Activated T-cell treated with anti-CD3 and anti-CD28 coated beads, Interleukin-2, amount 50 U/mL, for 24 hours (primary cell): ENCODE results near the gene LPCAT3.
"Not testable (repeated sequence)": the region's sequence is repeated elsewhere in the genome, so short reads cannot be mapped to it uniquely, and the experiment has no call there.

Source experiments
- DNase-seq: peaks from one replicate; pipeline ENCODE4 v3.0.0-alpha.2; 2020
- H3K27ac Mint-ChIP-seq: 2 replicates; pipeline ENCODE4 v1.8.0; 2020; ENCODE audit warnings: mild to moderate bottlenecking, mixed read lengths
- H3K27me3 Mint-ChIP-seq: 2 replicates; pipeline ENCODE4 v1.8.0; 2020; ENCODE audit warnings: mixed read lengths
- H3K36me3 Mint-ChIP-seq: 2 replicates; pipeline ENCODE4 v1.8.0; 2020; ENCODE audit warnings: low read depth, mixed read lengths
- H3K4me1 Mint-ChIP-seq: 2 replicates; pipeline ENCODE4 v1.8.0; 2020; ENCODE audit warnings: low read depth, mixed read lengths
- H3K4me3 Mint-ChIP-seq: 2 replicates; pipeline ENCODE4 v1.8.0; 2020; ENCODE audit warnings: mild to moderate bottlenecking, moderate library complexity, mixed read lengths
- H3K9me3 Mint-ChIP-seq: 2 replicates; pipeline ENCODE4 v1.8.0; 2020; ENCODE audit warnings: mixed read lengths

The LPCAT3 gene

DNA sequence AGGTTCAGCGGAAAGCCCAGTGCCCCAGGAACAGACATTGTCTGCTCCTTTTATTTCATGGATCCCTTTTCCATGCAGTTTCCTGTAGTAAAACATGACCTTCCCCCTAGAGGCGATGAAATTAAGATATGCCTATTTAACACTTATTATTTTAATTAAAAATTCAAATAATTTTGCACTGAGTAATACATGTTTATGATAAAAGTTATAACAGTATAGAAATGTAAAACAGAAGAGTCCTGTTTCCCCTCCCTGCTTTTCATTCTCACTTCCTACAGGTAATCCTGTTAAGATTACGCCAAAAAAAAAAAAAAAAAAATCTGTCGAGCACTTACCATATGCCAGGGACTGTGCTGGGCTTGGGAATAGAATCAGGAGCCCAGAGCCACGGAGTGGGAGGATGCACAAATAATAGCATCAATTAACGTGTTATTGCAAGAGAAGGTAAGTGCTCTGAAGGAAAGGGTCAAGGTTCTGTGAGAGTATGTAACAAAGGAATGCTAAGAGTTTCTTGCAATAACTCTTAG is 830 bp upstream of the LPCAT3 start:
- no peak for DNase-seq
- Mint-ChIP-seq H3K27me3 (no peaks in the 10 kb centered on the region), H3K9me3 (no peaks in the 10 kb centered on the region), H3K4me1 (peaks cover 30% of the 10 kb centered on the region), H3K27ac (peak overlapping the region; percentile 97), H3K4me3 (peak overlapping the region; percentile 88), H3K36me3 (peaks cover 31% of the 10 kb centered on the region)

DNA sequence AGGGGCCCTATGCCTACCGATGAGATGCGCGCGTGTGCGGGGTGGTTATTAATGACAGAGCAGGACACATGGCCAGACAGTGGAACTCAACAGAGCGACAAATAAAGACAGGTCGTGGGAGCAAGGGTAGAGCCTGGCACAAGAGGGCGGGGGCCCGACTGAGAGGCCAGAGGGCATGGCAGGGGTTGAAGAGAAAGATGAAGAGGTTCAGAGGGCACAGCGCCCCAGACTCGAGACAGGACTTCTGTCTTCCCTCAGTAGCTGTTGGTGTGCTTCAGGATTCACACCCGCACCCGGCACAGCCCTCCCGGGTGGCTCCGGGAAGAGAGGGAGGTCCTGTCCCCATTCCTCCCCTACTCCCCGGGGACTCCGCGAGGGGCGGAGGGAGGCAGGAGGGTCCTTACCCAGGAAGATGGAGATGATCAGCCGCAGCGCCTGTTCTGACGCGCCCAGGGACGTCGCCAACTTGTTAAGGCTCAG is 366 bp downstream of the LPCAT3 start:
- peaks cover 39% of the 10 kb centered on the region for H3K4me1 Mint-ChIP-seq
- H3K9me3 Mint-ChIP-seq, result no peaks in the 10 kb centered on the region
- H3K27me3 Mint-ChIP-seq, result no peaks in the 10 kb centered on the region
- DNase-seq, result no peak
- peaks cover 42% of the 10 kb centered on the region for H3K36me3 Mint-ChIP-seq
- peak overlapping the region; percentile 97 for H3K27ac Mint-ChIP-seq
- peak overlapping the region; percentile 88 for H3K4me3 Mint-ChIP-seq

DNA sequence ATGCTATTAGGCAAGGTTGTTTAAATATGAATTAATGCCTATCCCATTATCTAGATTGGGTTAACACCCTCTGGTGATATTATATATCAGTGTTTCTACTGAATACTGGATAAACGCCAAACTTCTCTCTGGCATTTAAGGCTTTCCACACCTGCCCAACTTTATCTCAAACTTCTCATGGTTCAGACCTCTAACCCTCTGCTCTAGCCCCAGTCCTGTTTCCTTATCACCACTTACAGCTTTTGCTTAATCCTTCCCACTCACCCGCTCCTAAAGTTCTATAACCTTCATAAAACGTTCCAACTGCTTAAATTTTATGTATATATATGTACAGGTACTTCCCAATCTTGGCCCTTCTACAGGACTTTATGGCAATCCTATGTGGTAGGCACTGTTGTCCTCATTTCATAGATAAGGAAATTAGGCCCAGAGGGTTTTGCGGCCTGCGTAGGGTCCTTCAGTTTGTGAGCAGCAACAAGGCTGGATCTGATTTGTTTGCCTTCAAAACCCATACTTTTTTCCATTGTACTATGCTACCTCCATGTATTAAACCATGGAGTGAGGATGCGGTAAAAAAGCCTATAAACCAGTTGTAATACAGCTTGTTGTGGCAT is 1.2 kb downstream of the LPCAT3 start:
- Mint-ChIP-seq H3K4me1 (peaks cover 39% of the 10 kb centered on the region), H3K4me3 (peak overlapping the region; percentile 88), H3K9me3 (no peaks in the 10 kb centered on the region), H3K27me3 (no peaks in the 10 kb centered on the region), H3K36me3 (peaks cover 50% of the 10 kb centered on the region), H3K27ac (no peak overlapping the region)
- DNase-seq, result no peak

DNA sequence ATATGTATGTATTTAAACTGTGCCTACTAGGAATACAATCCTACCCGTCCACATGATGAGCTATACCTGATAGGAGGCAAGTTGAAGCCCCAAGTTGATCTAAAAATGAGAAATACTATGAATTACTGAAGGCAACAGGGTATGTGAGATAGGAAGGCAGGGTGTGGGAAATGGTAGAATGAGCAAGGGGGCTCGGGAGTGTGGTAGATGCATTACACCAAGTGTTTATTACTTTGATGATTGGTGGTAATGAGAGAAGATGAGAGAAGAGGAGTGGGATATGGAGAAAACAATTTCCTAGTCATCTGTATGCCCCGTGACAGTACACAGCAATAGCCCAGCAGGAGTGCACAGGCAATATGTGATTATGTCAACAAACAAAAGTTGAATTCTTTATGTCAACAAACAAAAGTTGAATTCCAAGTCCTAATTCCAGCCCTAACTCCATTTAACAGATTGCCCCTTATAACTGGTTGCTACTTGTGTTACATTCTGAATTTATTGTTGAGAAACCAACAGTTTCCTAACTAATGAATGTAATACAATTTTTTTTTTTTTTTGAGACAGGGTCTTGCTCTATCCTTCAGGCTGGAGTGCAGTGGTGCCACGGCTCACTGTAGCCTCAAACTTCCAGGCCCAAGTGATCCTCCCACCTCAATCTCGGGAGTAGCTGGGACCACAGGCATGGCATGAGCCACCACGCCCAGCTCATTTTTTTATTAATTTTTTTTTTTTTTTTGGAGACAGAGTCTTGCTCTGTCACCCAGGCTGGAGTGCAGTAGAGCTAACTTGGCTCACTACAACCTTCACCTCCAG is 2.5 kb downstream of the LPCAT3 start:
- Mint-ChIP-seq H3K4me3 (no peak overlapping the region), H3K9me3 (no peaks in the 10 kb centered on the region)

DNA sequence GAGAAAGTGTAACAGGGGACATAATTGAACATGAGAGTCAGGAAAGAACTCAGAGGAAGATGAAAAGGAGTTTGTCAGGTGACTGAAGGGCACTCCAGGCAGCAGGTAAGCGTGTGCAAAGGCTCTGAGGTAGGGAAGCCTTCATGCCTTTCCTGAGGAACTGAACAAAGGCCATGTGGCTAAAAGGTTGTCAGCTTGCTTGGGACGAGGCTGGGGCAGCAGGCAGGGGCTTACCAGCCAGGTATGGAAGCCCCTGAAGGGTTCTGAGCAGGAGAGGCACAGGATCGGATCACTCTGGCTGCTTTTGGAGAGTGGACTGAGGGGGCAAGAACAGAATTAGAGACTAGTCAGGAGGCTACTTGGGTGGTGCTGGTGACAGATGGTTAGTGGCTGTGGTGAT is 5.2 kb downstream of the LPCAT3 start:
- Mint-ChIP-seq H3K4me3 (no peak overlapping the region), H3K9me3 (no peaks in the 10 kb centered on the region), H3K36me3 (peaks cover 73% of the 10 kb centered on the region), H3K27ac (no peak overlapping the region), H3K4me1 (peaks cover 40% of the 10 kb centered on the region), H3K27me3 (no peaks in the 10 kb centered on the region)
- no peak for DNase-seq

More for the DNA sequence above, 2.5 kb downstream of the LPCAT3 start:
- Mint-ChIP-seq H3K36me3 (peaks cover 55% of the 10 kb centered on the region), H3K27me3 (no peaks in the 10 kb centered on the region), H3K4me1 (peaks cover 39% of the 10 kb centered on the region), H3K27ac (no peak overlapping the region)
- DNase-seq, result no peak

DNA sequence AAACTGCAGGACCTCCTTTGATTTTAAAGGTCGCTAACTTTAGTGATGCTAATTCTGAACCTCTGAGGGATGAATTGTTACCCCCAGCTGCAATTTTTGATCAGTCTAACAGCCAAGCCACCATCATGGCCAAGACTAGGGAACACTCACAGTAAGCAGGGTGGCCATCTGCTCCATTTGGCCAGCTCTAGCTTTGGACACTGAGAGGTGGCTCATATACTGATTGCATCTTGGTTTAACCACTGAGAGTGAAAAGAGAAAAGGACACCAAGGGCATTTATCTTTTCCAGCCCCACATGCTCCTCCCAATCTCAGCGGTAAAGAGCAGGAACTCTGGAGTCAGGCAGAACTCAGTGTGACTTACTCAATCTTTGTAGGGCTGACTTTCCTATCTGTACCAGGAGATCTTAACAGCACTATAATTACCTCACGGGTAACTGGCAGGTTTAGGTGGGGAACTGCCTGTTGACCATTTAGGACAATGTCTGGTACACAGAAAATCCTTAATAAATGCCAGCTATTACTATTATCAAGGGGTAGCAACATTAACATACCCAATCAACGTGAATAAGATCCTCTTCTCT is 6.2 kb downstream of the LPCAT3 start:
- Mint-ChIP-seq H3K36me3 (peaks cover 76% of the 10 kb centered on the region), H3K4me1 (peaks cover 39% of the 10 kb centered on the region), H3K27ac (no peak overlapping the region), H3K9me3 (no peaks in the 10 kb centered on the region), H3K4me3 (no peak overlapping the region), H3K27me3 (no peaks in the 10 kb centered on the region)
- no peak for DNase-seq

DNA sequence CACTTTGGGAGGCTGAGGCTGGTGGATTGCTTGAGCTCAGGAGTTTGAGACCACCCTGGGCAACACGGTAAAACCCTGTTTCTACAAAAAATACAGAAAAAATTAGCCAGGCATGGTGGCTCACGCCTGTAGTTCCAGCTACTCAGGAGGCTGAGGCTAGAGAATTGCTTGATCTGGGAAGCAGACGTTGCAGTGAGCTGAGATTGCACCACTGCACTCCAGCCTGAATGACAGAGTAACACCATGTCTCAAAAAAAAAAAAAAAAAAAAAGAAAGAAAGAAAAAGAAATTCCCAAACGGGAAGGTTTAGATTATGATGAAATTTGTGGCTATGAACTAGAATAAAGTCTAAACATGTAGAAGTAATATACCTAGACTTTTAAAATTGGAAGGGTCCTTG is 6.9 kb downstream of the LPCAT3 start:
- not testable (repeated sequence) for H3K9me3 Mint-ChIP-seq, DNase-seq, H3K27ac Mint-ChIP-seq, H3K27me3 Mint-ChIP-seq, H3K4me3 Mint-ChIP-seq
- peaks cover 74% of the 10 kb centered on the region for H3K36me3 Mint-ChIP-seq
- peaks cover 31% of the 10 kb centered on the region for H3K4me1 Mint-ChIP-seq

DNA sequence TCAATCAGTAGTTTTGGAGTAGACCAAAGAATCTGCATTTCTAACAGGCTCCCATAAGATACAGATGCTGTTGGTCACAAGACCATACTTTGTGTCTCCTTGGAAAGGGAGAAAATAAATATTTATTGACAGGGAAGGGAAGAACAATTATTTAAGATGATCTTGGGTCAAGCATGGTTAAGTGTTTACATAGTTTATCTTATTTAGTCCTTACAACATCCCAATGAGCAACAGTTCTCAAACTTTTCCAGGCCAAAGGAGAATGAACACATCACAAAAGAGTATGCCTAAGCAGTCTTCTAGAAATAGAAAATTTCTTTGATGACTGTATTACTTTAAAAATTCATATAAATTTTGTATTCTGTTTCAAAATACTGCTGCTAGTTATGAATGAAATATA is 8.8 kb downstream of the LPCAT3 start:
- Mint-ChIP-seq H3K9me3 (no peaks in the 10 kb centered on the region), H3K4me1 (peaks cover 32% of the 10 kb centered on the region), H3K4me3 (no peak overlapping the region), H3K36me3 (peaks cover 74% of the 10 kb centered on the region), H3K27me3 (no peaks in the 10 kb centered on the region), H3K27ac (no peak overlapping the region)
- no peak for DNase-seq

DNA sequence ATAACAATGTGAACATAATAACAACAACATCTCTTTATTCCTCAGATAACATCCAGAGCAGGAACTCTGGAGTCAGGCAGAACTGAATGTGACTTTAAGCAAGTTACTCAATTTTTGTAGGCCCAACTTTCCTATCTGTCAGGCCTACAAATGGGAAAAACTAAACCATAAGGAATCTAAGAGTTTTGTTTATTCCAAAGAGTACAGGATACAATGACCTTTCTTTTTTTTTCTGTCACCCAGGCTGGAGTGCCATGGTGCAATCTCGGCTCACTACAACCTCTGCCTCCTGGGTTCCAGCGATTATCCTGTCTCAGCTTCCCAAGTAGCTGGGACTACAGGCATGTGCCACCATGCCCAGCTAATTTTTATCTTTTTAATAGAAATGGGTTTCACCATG is 9.4 kb downstream of the LPCAT3 start:
- no peaks in the 10 kb centered on the region for H3K9me3 Mint-ChIP-seq
- H3K4me3 Mint-ChIP-seq, result no peak overlapping the region
- no peak for DNase-seq
- H3K27me3 Mint-ChIP-seq, result no peaks in the 10 kb centered on the region
- H3K4me1 Mint-ChIP-seq, result peaks cover 30% of the 10 kb centered on the region
- peaks cover 78% of the 10 kb centered on the region for H3K36me3 Mint-ChIP-seq
- no peak overlapping the region for H3K27ac Mint-ChIP-seq

DNA sequence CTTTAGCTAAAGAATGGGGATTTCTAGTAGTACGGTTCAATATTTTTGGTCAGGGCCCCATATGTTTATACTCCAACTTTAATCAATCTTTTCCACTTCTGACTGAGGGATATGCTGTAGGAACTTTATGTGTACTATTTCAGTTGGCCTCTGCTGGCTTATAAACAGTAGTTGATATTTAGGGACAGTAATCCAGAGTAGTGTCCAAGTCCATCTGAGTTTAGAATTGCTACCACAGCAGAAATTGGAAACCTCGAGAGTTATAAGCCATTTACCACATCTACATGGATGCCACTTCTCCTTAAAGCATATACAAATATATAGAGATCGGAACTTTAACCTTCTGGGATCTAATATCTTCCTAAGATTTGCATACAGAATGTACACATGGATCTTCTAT is 11.6 kb downstream of the LPCAT3 start:
- Mint-ChIP-seq H3K27me3 (no peaks in the 10 kb centered on the region), H3K36me3 (peaks cover 69% of the 10 kb centered on the region), H3K4me1 (peaks cover 24% of the 10 kb centered on the region), H3K4me3 (no peak overlapping the region), H3K9me3 (no peaks in the 10 kb centered on the region), H3K27ac (no peak overlapping the region)
- no peak for DNase-seq

DNA sequence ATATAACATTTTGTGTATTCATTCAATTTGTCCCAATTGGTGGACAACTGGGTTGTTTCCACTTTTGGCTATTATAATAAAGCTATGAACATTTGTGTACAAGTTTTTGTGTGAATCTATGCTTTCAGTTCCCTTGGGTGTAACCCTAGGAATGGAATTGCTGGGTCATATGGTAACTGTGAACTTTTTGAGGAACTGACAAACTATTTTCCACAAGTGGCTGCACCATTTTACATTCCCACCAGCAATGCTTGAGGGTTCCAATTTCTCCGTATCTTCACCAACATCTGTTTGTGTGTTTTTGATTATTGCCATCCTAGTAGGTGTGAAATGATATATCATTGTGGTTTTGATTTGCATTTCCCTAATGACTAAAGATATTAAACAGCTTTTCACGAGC is 13.0 kb downstream of the LPCAT3 start:
- H3K9me3 Mint-ChIP-seq, result no peaks in the 10 kb centered on the region
- peaks cover 24% of the 10 kb centered on the region for H3K4me1 Mint-ChIP-seq

DNA sequence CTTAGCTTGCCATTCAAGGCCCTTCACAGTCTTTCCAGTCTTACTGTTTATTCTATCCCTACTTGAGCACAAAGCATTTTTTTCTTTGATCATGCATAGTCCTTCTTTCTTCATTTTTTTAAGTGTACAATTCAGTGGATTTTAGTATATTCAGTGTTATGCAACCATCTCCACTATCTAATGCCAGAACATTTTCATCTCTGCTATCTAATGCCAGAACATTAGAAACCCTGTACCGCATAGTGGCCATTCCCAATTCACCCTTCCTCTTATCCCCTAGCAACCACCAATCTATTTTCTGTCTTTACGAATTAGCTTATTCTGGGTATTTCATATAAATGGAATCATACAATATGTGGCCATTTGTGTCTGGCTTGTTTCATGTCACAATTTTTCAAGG is 13.4 kb downstream of the LPCAT3 start:
- Mint-ChIP-seq H3K27me3 (no peaks in the 10 kb centered on the region), H3K4me3 (no peak overlapping the region), H3K27ac (no peak overlapping the region), H3K4me1 (peaks cover 21% of the 10 kb centered on the region), H3K36me3 (peaks cover 71% of the 10 kb centered on the region), H3K9me3 (no peaks in the 10 kb centered on the region)
- no peak for DNase-seq

More for the DNA sequence above, 13.0 kb downstream of the LPCAT3 start:
- no peak overlapping the region for H3K4me3 Mint-ChIP-seq
- no peak for DNase-seq
- peaks cover 76% of the 10 kb centered on the region for H3K36me3 Mint-ChIP-seq
- H3K27ac Mint-ChIP-seq, result no peak overlapping the region
- no peaks in the 10 kb centered on the region for H3K27me3 Mint-ChIP-seq

DNA sequence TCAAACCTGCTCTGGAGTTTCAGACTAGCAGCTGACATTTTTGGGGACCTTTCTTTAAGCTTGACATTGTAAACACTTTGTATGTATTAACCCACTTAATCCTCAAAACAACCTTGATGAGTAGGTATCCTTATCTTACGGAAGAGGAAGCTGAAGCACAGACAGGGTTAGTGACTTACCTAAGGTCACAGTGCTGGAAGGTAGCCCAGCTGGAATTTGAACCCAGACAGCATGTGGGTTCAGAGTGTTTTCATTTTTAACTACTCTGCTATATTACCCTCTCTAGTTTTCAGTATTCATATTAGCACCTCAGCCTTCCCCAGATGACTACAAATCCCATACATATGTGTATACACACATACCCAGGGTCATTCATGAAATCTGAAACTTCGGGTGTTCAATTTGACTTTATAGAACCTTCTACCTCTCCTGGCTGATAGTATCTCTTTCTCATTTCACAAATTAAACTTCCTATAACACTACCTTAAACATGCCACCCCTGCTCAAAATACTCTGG is 13.9 kb downstream of the LPCAT3 start:
- H3K27ac Mint-ChIP-seq, result no peak overlapping the region
- no peak overlapping the region for H3K4me3 Mint-ChIP-seq
- DNase-seq, result no peak
- H3K9me3 Mint-ChIP-seq, result no peaks in the 10 kb centered on the region
- H3K27me3 Mint-ChIP-seq, result no peaks in the 10 kb centered on the region
- H3K4me1 Mint-ChIP-seq, result peaks cover 21% of the 10 kb centered on the region
- H3K36me3 Mint-ChIP-seq, result peaks cover 72% of the 10 kb centered on the region

DNA sequence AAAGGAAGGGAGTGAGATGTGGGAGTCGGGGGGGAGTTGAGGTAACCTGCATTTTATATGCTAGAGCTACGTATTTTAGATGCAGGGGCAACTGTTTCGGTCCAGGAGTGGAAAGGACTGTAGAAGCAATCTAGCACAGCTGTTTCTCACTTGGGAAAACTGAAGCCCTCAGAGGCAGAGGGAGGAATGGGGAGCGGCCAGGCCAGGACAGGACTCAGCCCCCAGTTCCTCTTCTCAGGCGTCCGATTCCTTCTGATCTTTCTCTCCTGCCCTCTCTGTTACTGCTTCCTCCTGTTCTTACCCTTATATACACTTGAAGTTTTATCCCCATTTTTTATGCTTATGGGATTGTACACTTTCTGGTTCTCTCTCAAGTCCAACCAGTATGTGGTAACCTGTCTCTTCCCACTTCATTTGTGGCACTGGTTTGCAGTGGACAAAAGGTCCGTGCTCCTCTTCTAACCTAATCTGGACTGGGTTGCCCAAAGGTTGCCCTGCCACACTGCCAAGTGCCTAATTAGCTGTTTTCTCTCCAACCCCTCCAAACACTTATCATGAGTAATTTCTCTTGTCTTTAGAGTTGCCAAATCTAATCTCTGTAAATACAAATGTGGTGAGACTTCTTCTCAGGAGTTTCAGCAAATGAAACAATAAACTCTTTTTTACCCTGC is 16.2 kb downstream of the LPCAT3 start:
- Mint-ChIP-seq H3K36me3 (peaks cover 72% of the 10 kb centered on the region), H3K27ac (peak overlapping the region; percentile 9), H3K27me3 (no peaks in the 10 kb centered on the region), H3K4me3 (no peak overlapping the region), H3K4me1 (peaks cover 17% of the 10 kb centered on the region), H3K9me3 (no peaks in the 10 kb centered on the region)
- DNase-seq, result no peak
